IPS-15b (cell line): Measurements from ENCODE around the gene PNCK.
"Not testable (repeated sequence)": the region's sequence is repeated elsewhere in the genome, so short reads cannot be mapped to it uniquely, and the experiment has no call there.

Experiments
- H3K27me3 ChIP-seq: one replicate; pipeline ENCODE4 v1.6.1; 2013; ENCODE audit warnings: low read length; ENCODE audit not compliant: control insufficient read depth, insufficient read depth
- H3K36me3 ChIP-seq: one replicate; pipeline ENCODE4 v1.6.1; 2013; ENCODE audit warnings: low read length; ENCODE audit not compliant: control insufficient read depth, insufficient read depth
- H3K4me1 ChIP-seq: one replicate; pipeline ENCODE4 v1.6.1; 2013; ENCODE audit warnings: mild to moderate bottlenecking, low read length; ENCODE audit not compliant: control insufficient read depth, insufficient read depth
- H3K4me3 ChIP-seq: one replicate; pipeline ENCODE4 v1.5.1; 2013; ENCODE audit warnings: low read depth, low read length
- H3K9ac ChIP-seq: one replicate; pipeline ENCODE4 v1.6.1; 2013; ENCODE audit warnings: low read depth, mild to moderate bottlenecking, low read length
- H3K9me3 ChIP-seq: one replicate; pipeline ENCODE4 v1.6.1; 2013; ENCODE audit warnings: mild to moderate bottlenecking, low read length; ENCODE audit not compliant: control insufficient read depth, insufficient read depth

The PNCK gene

GRCh38 chrX:153673428-153674218, at the start of gene PNCK:
Gene PNCK, minus strand, starts transcription at chrX:153673813. Its CDS starts 737 bp downstream, at chrX:153673076.
- no peaks in the 10 kb centered on the region for H3K9me3 ChIP-seq
- H3K4me3 ChIP-seq = no peak within 1 kb of the TSS
- no peaks in the 10 kb centered on the region for H3K36me3 ChIP-seq
- H3K27me3 ChIP-seq = no peaks in the 10 kb centered on the region
- no peak within 1 kb of the TSS for H3K9ac ChIP-seq
- no peaks in the 10 kb centered on the region for H3K4me1 ChIP-seq

- Histone ChIP-seq H3K9me3 (no peaks in the 10 kb centered on the region), H3K36me3 (peaks cover 16% of the 10 kb centered on the region), H3K9ac (peak overlapping the region; percentile 66), H3K4me3 (peak overlapping the region; percentile 60), H3K4me1 (no peaks in the 10 kb centered on the region), H3K27me3 (no peaks in the 10 kb centered on the region)
Measured at GRCh38 chrX:153722704-153723350, 49.2 kb upstream of the PNCK start.

GRCh38 chrX:153719701-153720100, 46.1 kb upstream of the PNCK start:
- Histone ChIP-seq H3K4me1 (no peaks in the 10 kb centered on the region), H3K36me3 (peaks cover 28% of the 10 kb centered on the region), H3K9me3 (no peaks in the 10 kb centered on the region), H3K4me3 (no peak overlapping the region), H3K27me3 (no peaks in the 10 kb centered on the region), H3K9ac (no peak overlapping the region)

- no peaks in the 10 kb centered on the region for H3K9me3 ChIP-seq
- H3K4me1 ChIP-seq = no peaks in the 10 kb centered on the region
- peaks cover 33% of the 10 kb centered on the region for H3K36me3 ChIP-seq
Measured at GRCh38 chrX:153719238-153719637, 45.6 kb upstream of the PNCK start.

GRCh38 chrX:153717445-153717844, 43.8 kb upstream of the PNCK start:
- no peak overlapping the region for H3K4me3 ChIP-seq
- no peak overlapping the region for H3K9ac ChIP-seq
- H3K4me1 ChIP-seq = no peaks in the 10 kb centered on the region
- no peaks in the 10 kb centered on the region for H3K27me3 ChIP-seq
- H3K9me3 ChIP-seq = no peaks in the 10 kb centered on the region
- peaks cover 39% of the 10 kb centered on the region for H3K36me3 ChIP-seq

More at GRCh38 chrX:153719238-153719637, 45.6 kb upstream of the PNCK start:
- Histone ChIP-seq H3K27me3 (no peaks in the 10 kb centered on the region), H3K9ac (no peak overlapping the region), H3K4me3 (no peak overlapping the region)

- Histone ChIP-seq H3K9me3 (no peaks in the 10 kb centered on the region), H3K36me3 (peaks cover 25% of the 10 kb centered on the region), H3K27me3 (no peaks in the 10 kb centered on the region), H3K9ac (no peak overlapping the region), H3K4me3 (no peak overlapping the region), H3K4me1 (no peaks in the 10 kb centered on the region)
Measured at GRCh38 chrX:153714256-153714655, 40.6 kb upstream of the PNCK start.

GRCh38 chrX:153709726-153710674, 36.4 kb upstream of the PNCK start:
- H3K9ac ChIP-seq = no peak overlapping the region
- H3K4me1 ChIP-seq = peaks cover 2% of the 10 kb centered on the region
- H3K36me3 ChIP-seq = peaks cover 22% of the 10 kb centered on the region
- no peak overlapping the region for H3K4me3 ChIP-seq
- H3K9me3 ChIP-seq = no peaks in the 10 kb centered on the region
- H3K27me3 ChIP-seq = no peaks in the 10 kb centered on the region

- no peak overlapping the region for H3K4me3 ChIP-seq
- H3K27me3 ChIP-seq = no peaks in the 10 kb centered on the region
- H3K4me1 ChIP-seq = peaks cover 2% of the 10 kb centered on the region
- H3K9ac ChIP-seq = no peak overlapping the region
- H3K9me3 ChIP-seq = no peaks in the 10 kb centered on the region
- peaks cover 14% of the 10 kb centered on the region for H3K36me3 ChIP-seq
Measured at GRCh38 chrX:153708415-153708814, 34.8 kb upstream of the PNCK start.

GRCh38 chrX:153707406-153707805, 33.8 kb upstream of the PNCK start:
- Histone ChIP-seq H3K27me3 (no peaks in the 10 kb centered on the region), H3K36me3 (peaks cover 16% of the 10 kb centered on the region), H3K4me3 (no peak overlapping the region), H3K9ac (no peak overlapping the region), H3K9me3 (no peaks in the 10 kb centered on the region), H3K4me1 (peaks cover 2% of the 10 kb centered on the region)

- Histone ChIP-seq H3K27me3 (no peaks in the 10 kb centered on the region), H3K9ac (no peak overlapping the region), H3K9me3 (no peaks in the 10 kb centered on the region), H3K36me3 (peaks cover 20% of the 10 kb centered on the region), H3K4me3 (no peak overlapping the region), H3K4me1 (peaks cover 2% of the 10 kb centered on the region)
Measured at GRCh38 chrX:153706799-153707198, 33.2 kb upstream of the PNCK start.

- peaks cover 27% of the 10 kb centered on the region for H3K36me3 ChIP-seq
- not testable (repeated sequence) for H3K4me1 ChIP-seq, H3K9ac ChIP-seq, H3K9me3 ChIP-seq, H3K27me3 ChIP-seq, H3K4me3 ChIP-seq
Measured at GRCh38 chrX:153705403-153706060, 31.9 kb upstream of the PNCK start.
